BLaER1 treated with 17β-estradiol and CSF1 and Interleukin-3, amounts not matched to agents 10 nM and 100 nM (cell line): ENCODE measurements around the gene LEPR.

ENCODE experiments used
- H3K27ac ChIP-seq, 11 experiments: shearing (Covaris generic); formaldehyde crosslinking; 2 replicates each; pipeline ENCODE4 v1.8.1; 2022
- H3K27me3 ChIP-seq, 11 experiments: shearing (Covaris generic); formaldehyde crosslinking; 2 replicates each; pipeline ENCODE4 v1.8.1; 2022
- H3K36me3 ChIP-seq, 11 experiments: shearing (Covaris generic); formaldehyde crosslinking; 2 replicates each; pipeline ENCODE4 v1.8.1; 2022
- H3K4me1 ChIP-seq, 10 experiments: shearing (Covaris generic); formaldehyde crosslinking; 2 replicates each; pipeline ENCODE4 v1.8.1; 2022
- H3K4me2 ChIP-seq, 11 experiments: shearing (Covaris generic); formaldehyde crosslinking; 2 replicates each; pipeline ENCODE4 v1.8.1; 2022
- H3K4me3 ChIP-seq, 10 experiments: shearing (Covaris generic); formaldehyde crosslinking; 2 replicates each; pipeline ENCODE4 v1.8.1; 2022
- H3K9ac ChIP-seq, 11 experiments: shearing (Covaris generic); formaldehyde crosslinking; 2 replicates each; pipeline ENCODE4 v1.8.1; 2022
- H3K9me3 ChIP-seq, 11 experiments: shearing (Covaris generic); formaldehyde crosslinking; replicated peaks in 1 of 11; 2 replicates each; pipeline ENCODE4 v1.8.1; 2022
- H4K20me1 ChIP-seq, 11 experiments: shearing (Covaris generic); formaldehyde crosslinking; 2 replicates each; pipeline ENCODE4 v1.8.1; 2022
- Cebpa-rat ChIP-seq, 11 experiments: shearing (Covaris generic); IDR thresholded peaks; 2 replicates each; pipeline ENCODE4 v1.8.1; 2022

Gene LEPR

DNA sequence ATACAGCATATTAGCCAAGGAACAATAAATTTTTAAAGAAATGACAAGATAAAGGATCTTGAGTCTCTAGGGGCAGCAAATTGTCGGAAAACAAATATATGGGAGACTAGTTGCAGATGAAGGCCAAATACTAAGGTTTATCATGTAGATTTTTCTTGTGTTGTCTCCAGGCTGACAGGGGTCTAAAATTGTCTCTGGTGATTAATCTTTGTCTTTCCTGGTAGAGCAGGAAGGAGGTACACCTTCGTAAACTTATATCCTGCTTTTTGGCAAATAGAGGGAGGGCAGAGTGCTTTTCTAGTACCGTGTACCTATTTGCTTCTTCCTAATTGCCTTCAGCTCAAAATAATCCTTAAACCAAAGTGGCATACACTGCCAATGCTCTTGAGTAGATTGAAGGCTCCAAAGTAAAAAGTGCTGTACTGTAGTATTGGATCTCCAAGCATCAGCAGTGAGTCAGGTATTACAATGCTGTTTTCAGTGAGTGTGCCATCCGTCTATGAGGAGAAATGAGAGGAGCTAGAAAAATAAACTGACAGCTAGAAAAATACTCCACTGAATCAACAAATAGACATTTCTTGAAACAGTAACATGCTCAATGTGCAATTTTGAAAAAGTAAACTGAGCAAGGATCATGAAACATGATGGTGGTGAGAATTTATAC is 1.8 kb upstream of the LEPR start:
- H3K27ac ChIP-seq = no peak overlapping the region
- no peaks in the 10 kb centered on the region for H3K27me3 ChIP-seq
- TF ChIP-seq Cebpa-rat (IDR thresholded peaks at IDR 0.05) = no peak
- peak overlapping the region in 7 of 11 experiments; percentile 83 to 91 (median 89); a peak in 7 of 22 replicates for H3K4me2 ChIP-seq
- H3K36me3 ChIP-seq = peaks cover 0 to 7% (median 0%) of the 10 kb centered on the region in 11 experiments; a peak in 3 of 22 replicates
- peaks cover 0 to 19% (median 0%) of the 10 kb centered on the region in 11 experiments; a peak in 5 of 22 replicates for H4K20me1 ChIP-seq
- H3K4me3 ChIP-seq = no peak overlapping the region
- H3K9ac ChIP-seq = no peak overlapping the region
- no peaks in the 10 kb centered on the region for H3K9me3 ChIP-seq
- peaks cover 20 to 31% (median 23%) of the 10 kb centered on the region in 10 experiments for H3K4me1 ChIP-seq

DNA sequence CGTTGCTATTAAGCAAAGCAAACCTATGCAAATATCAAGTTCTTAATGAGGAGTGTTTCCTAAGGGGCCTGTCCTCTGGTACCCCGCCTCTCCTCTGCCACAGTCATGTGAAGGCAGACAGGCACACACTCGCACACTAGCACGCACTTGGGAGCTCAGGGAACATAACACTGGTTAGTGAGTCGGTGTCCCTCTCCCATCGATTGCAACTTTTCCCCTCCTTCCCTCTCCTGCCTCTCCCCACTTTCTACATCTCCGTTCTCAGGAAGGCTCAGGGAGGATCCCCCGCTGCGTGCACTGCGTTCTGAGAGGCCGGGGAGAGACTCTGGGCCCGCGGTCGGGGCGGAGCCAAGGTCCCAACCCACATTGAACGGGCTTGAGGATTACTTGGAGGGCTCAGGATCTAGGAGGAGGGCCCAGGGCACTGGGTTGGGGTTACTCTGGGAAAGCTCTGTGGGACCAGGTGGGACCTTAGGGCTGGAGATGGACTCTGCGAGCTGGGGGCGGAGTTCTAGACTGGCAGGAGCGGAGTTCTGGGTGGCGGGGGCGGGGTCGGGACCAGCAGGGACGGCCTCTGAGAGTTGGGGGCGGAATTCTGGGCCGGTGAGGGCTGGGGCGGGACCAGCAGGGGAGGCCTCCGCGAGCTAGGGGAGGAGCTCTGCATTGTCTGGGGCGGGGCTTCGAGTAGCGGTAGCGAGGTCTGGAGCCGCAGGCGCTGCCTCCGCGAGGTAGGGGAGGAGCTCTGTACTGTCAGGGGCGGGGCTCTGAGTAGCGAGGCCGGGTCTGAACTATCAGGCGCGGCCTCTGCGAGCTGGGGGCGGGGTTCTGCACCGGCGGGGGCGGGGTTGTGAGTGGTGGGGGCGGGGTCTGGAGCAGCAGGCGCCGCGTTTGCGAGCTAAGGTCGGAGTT is 533 bp upstream of the LEPR start:
- H3K4me1 ChIP-seq = peaks cover 20 to 43% (median 24%) of the 10 kb centered on the region in 10 experiments
- H3K9me3 ChIP-seq = peaks cover 0 to 10% (median 0%) of the 10 kb centered on the region in 11 experiments; a peak in 3 of 22 replicates
- peaks cover 0 to 13% (median 7%) of the 10 kb centered on the region in 11 experiments; a peak in 14 of 22 replicates for H3K36me3 ChIP-seq
- peak overlapping the region; percentile 49 to 100 (median 97); a peak in 20 of 22 replicates for H3K27ac ChIP-seq
- H3K9ac ChIP-seq = peak overlapping the region; percentile 74 to 99 (median 97)
- H3K4me3 ChIP-seq = peak overlapping the region; percentile 75 to 97 (median 87)
- peak overlapping the region; percentile 67 to 91 (median 88) for H3K4me2 ChIP-seq
- no peak for TF ChIP-seq Cebpa-rat (IDR thresholded peaks at IDR 0.05)
- H4K20me1 ChIP-seq = peaks cover 0 to 30% (median 0%) of the 10 kb centered on the region in 11 experiments; a peak in 6 of 22 replicates
- no peaks in the 10 kb centered on the region for H3K27me3 ChIP-seq

DNA sequence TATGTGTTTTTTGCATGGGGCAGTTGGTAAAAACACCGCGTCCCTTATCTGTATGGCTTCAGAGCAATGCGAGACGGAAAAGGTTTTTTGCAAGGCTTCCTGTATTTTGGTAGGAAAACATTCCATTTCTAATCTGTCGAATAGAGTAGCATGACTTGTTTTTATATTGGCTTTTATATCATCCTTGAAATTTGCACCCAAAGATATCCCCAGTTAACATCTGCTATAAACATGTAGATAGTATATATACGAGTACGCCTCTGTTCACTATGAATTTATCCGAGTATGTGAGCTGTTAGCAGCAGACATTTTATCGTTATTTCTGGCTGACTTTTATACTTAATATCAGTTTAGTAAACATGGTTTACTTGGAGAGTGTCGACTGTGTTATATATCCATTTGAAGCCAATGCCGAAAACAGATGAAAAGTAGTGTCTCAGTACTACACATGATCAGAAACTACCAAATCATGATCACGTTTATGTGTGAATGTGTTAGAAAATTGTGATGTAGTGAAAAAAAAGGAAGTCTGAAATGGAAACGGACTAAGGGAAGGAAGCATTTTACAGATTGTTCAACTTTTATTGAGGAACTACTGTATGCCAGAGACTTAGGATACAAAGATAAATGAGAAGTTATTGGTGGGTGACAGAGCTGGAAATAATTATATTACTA is 1.0 kb downstream of the LEPR start:
- H3K27me3 ChIP-seq = no peaks in the 10 kb centered on the region
- peaks cover 14 to 28% (median 22%) of the 10 kb centered on the region in 11 experiments; a peak in 21 of 22 replicates for H3K36me3 ChIP-seq
- peaks cover 29 to 52% (median 33%) of the 10 kb centered on the region in 10 experiments for H3K4me1 ChIP-seq
- H3K4me2 ChIP-seq = peak overlapping the region; percentile 68 to 90 (median 78)
- TF ChIP-seq Cebpa-rat (IDR thresholded peaks at IDR 0.05) = no peak
- peaks cover 0 to 10% (median 0%) of the 10 kb centered on the region in 11 experiments; a peak in 3 of 22 replicates for H3K9me3 ChIP-seq
- H3K4me3 ChIP-seq = peak overlapping the region; percentile 75 to 97 (median 87)
- H4K20me1 ChIP-seq = peaks cover 0 to 39% (median 0%) of the 10 kb centered on the region in 11 experiments; a peak in 6 of 22 replicates
- H3K27ac ChIP-seq = peak overlapping the region; percentile 84 to 100 (median 97)
- H3K9ac ChIP-seq = peak overlapping the region; percentile 91 to 99 (median 97)

DNA sequence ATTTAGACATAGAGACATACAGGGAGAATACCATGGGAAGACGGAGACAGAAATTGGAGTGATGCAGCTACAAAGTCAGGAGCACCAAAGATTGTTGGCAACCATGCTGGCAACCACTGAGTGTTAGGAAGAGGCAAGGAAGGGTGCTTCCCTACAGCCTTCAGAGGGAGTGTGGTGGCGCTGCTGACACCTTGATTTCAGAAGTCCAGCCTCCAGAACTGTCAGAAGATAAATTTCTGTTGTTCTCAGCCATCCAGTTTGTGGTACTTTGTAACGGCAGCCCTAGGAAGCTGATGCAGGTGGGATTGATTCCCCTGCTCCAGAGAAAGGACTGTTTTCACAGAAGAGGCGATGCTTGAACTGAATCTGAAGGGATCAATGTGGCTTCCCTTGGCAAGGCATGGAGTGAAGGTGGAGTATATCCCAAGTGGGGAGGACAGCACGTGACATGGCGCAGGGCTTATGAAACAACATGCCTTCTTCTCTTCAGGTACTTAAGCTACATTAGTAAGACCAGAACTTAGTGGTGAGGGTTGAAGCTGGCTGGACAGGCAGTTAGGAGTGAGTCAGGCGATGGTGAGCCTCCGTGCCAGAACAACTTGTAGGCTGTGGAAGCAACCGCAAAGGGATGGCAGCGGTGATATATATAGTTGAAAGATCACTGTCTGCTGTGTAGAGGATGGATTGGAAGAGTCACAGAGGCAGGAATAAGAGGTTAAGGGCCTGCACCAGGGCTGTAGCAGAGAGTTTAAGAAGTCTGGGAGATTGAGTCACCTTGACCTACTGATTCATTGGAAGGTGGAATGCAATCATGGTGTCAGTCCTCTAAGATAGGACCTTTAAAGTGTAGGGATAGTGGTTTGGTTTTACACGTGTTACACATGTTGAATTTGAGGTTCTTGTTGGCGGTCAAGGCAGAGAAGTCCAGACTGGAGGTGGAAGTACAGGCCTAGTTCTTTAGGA is 2.1 kb downstream of the LEPR start:
- Histone ChIP-seq H3K27me3 (no peaks in the 10 kb centered on the region), H3K9ac (peak overlapping the region in 9 of 11 experiments; percentile 91 to 99 (median 97); a peak in 15 of 22 replicates), H4K20me1 (peaks cover 0 to 44% (median 0%) of the 10 kb centered on the region in 11 experiments; a peak in 6 of 22 replicates), H3K9me3 (peaks cover 0 to 10% (median 0%) of the 10 kb centered on the region in 11 experiments; a peak in 3 of 22 replicates), H3K27ac (peak overlapping the region in 9 of 11 experiments; percentile 92 to 100 (median 98); a peak in 16 of 22 replicates), H3K4me1 (peaks cover 29 to 52% (median 33%) of the 10 kb centered on the region in 10 experiments), H3K4me3 (peak overlapping the region; percentile 75 to 97 (median 87); a peak in 15 of 20 replicates), H3K36me3 (peaks cover 24 to 39% (median 32%) of the 10 kb centered on the region in 11 experiments), H3K4me2 (peak overlapping the region; percentile 68 to 90 (median 78))
- TF ChIP-seq Cebpa-rat (IDR thresholded peaks at IDR 0.05) = no peak

- Histone ChIP-seq H3K4me3 (no peak overlapping the region), H4K20me1 (peaks cover 0 to 46% (median 0%) of the 10 kb centered on the region in 11 experiments; a peak in 6 of 22 replicates), H3K9me3 (peaks cover 0 to 10% (median 0%) of the 10 kb centered on the region in 11 experiments; a peak in 3 of 22 replicates), H3K27me3 (no peaks in the 10 kb centered on the region), H3K4me2 (peak overlapping the region in 3 of 11 experiments; percentile 46 to 88 (median 84); a peak in 7 of 22 replicates), H3K4me1 (peaks cover 28 to 51% (median 33%) of the 10 kb centered on the region in 10 experiments), H3K36me3 (peaks cover 33 to 53% (median 45%) of the 10 kb centered on the region in 11 experiments), H3K9ac (no peak overlapping the region), H3K27ac (peak overlapping the region in 3 of 11 experiments; percentile 17 to 100 (median 17); a peak in 5 of 22 replicates)
- TF ChIP-seq Cebpa-rat (IDR thresholded peaks at IDR 0.05) = no peak
Measured at GRCh38 chr1:65423884-65424572, 3.6 kb downstream of the LEPR start.

DNA sequence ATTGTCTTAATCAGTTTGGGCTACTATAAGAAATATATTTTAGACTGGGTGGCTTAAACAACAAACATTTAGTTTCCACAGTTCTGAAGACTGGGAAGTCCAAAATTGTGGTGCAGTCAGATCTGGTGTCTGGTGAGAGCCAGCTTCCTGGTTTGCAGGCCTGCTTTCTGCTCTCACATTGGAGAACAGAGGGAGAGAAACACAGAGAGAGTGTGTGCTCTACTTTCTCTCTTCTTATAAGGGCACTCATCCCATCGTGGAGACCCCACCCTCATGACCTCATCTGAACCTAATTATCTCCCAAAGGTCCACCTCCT is 4.1 kb downstream of the LEPR start:
- peak overlapping the region in 2 of 11 experiments; percentile 84 to 88; a peak in 4 of 22 replicates for H3K4me2 ChIP-seq

GRCh38 chr1:65425006-65425405 is 4.5 kb downstream of the LEPR start:
- Histone ChIP-seq H4K20me1 (peaks cover 0 to 55% (median 0%) of the 10 kb centered on the region in 11 experiments; a peak in 6 of 22 replicates), H3K9me3 (peaks cover 0 to 10% (median 0%) of the 10 kb centered on the region in 11 experiments; a peak in 3 of 22 replicates), H3K27ac (no peak overlapping the region; a peak in 3 of 22 replicates), H3K27me3 (no peaks in the 10 kb centered on the region), H3K36me3 (peaks cover 37 to 62% (median 49%) of the 10 kb centered on the region in 11 experiments), H3K9ac (no peak overlapping the region), H3K4me3 (no peak overlapping the region), H3K4me1 (peaks cover 24 to 54% (median 31%) of the 10 kb centered on the region in 10 experiments), H3K4me2 (peak overlapping the region in 4 of 11 experiments; percentile 13 to 84 (median 30); a peak in 2 of 22 replicates)
- TF ChIP-seq Cebpa-rat (IDR thresholded peaks at IDR 0.05) = no peak

More for the DNA sequence above, 4.1 kb downstream of the LEPR start:
- no peak for TF ChIP-seq Cebpa-rat (IDR thresholded peaks at IDR 0.05)
- H3K36me3 ChIP-seq = peaks cover 33 to 58% (median 49%) of the 10 kb centered on the region in 11 experiments
- no peaks in the 10 kb centered on the region for H3K27me3 ChIP-seq
- peaks cover 25 to 51% (median 29%) of the 10 kb centered on the region in 10 experiments for H3K4me1 ChIP-seq
- peaks cover 0 to 10% (median 0%) of the 10 kb centered on the region in 11 experiments; a peak in 3 of 22 replicates for H3K9me3 ChIP-seq
- no peak overlapping the region for H3K9ac ChIP-seq
- peak overlapping the region in 3 of 11 experiments; percentile 17 to 100 (median 17); a peak in 5 of 22 replicates for H3K27ac ChIP-seq
- H4K20me1 ChIP-seq = peaks cover 0 to 50% (median 0%) of the 10 kb centered on the region in 11 experiments; a peak in 6 of 22 replicates
- H3K4me3 ChIP-seq = no peak overlapping the region
